OCI-LY1 (cell line): ENCODE data around the gene CSF1.

Experiments used
- H2AFZ ChIP-seq: fragments of 200-600 bp; sonication (generic), shearing (Covaris generic); 2 replicates; pipeline ENCODE4 v1.6.0; 2014; ENCODE audit warnings: antibody characterized with exemption, mild to moderate bottlenecking, low read length
- H3F3A ChIP-seq: fragments of 200-600 bp; sonication (generic), shearing (Covaris generic); 2 replicates; pipeline ENCODE4 v1.6.0; 2014; ENCODE audit warnings: mild to moderate bottlenecking, antibody characterized with exemption, low read length, moderate library complexity; ENCODE audit not compliant: insufficient read depth
- H3K27ac ChIP-seq: fragments of 200-600 bp; sonication (generic); 2 replicates; pipeline ENCODE4 v1.5.1; 2014; ENCODE audit warnings: low read length, mixed run types, mild to moderate bottlenecking, low read depth; ENCODE audit not compliant: poor library complexity, severe bottlenecking
- H3K27me3 ChIP-seq: fragments of 200-600 bp; sonication (generic); 2 replicates; pipeline ENCODE4 v1.6.0; 2014; ENCODE audit warnings: antibody characterized with exemption, mild to moderate bottlenecking, low read length, moderate library complexity; ENCODE audit not compliant: insufficient read depth
- H3K36me3 ChIP-seq: fragments of 200-600 bp; sonication (generic); 2 replicates; pipeline ENCODE4 v1.6.1; 2014; ENCODE audit warnings: mild to moderate bottlenecking, antibody characterized with exemption, low read length, moderate library complexity, mixed read lengths; ENCODE audit not compliant: insufficient read depth
- H3K4me1 ChIP-seq: fragments of 200-600 bp; sonication (generic); 2 replicates; pipeline ENCODE4 v1.5.1; 2014; ENCODE audit warnings: mild to moderate bottlenecking, low read length, moderate library complexity; ENCODE audit not compliant: insufficient read depth, severe bottlenecking
- H3K4me2 ChIP-seq: fragments of 200-600 bp; sonication (generic), shearing (Covaris generic); 2 replicates; pipeline ENCODE4 v1.6.1; 2014; ENCODE audit warnings: low read length
- H3K4me3 ChIP-seq: fragments of 200-600 bp; sonication (generic); 2 replicates; pipeline ENCODE4 v1.5.1; 2014; ENCODE audit warnings: low read length, low read depth, mild to moderate bottlenecking, mixed read lengths; ENCODE audit not compliant: poor library complexity, severe bottlenecking
- H3K79me2 ChIP-seq: fragments of 200-600 bp; shearing (Covaris generic); 2 replicates; pipeline ENCODE4 v1.6.1; 2016; ENCODE audit warnings: mixed run types, low read length, mixed read lengths; ENCODE audit not compliant: insufficient read depth
- H3K9ac ChIP-seq: fragments of 200-600 bp; sonication (generic), shearing (Covaris generic); 2 replicates; pipeline ENCODE4 v1.6.1; 2014; ENCODE audit warnings: mild to moderate bottlenecking, low read length, mixed read lengths
- H3K9me2 ChIP-seq: fragments of 200-600 bp; sonication (generic), shearing (Covaris generic); 2 replicates; pipeline ENCODE4 v1.6.1; 2014; ENCODE audit warnings: low read depth, mild to moderate bottlenecking, low read length, mixed read lengths
- H3K9me3 ChIP-seq: fragments of 200-600 bp; shearing (Covaris generic); 2 replicates; pipeline ENCODE4 v1.6.1; 2014; ENCODE audit warnings: low read length, mixed read lengths
- H4K20me1 ChIP-seq: fragments of 200-600 bp; sonication (generic), shearing (Covaris generic); 2 replicates; pipeline ENCODE4 v1.6.0; 2016; ENCODE audit warnings: mild to moderate bottlenecking, low read length; ENCODE audit not compliant: insufficient read depth
- CTCF ChIP-seq: fragments of 200-600 bp; sonication (generic), shearing (Covaris generic); IDR thresholded peaks from 2 replicates; pipeline ENCODE4 v1.5.1; 2017; ENCODE audit warnings: mild to moderate bottlenecking, antibody characterized with exemption, low read length, moderate library complexity, mixed read lengths
- EZH2 ChIP-seq: fragments of 200-600 bp; sonication (generic), shearing (Covaris generic); IDR thresholded peaks from 2 replicates; pipeline ENCODE4 v1.8.0; 2017; ENCODE audit warnings: borderline replicate concordance, mixed run types, mild to moderate bottlenecking, antibody characterized with exemption, low read length, moderate library complexity, mixed read lengths

Gene CSF1

GRCh38 chr1:109976762-109977161, 66.1 kb downstream of the CSF1 start:
- H3F3A ChIP-seq, result no peaks in the 10 kb centered on the region
- TF ChIP-seq CTCF (no peak), EZH2 (no peak)
- no peaks in the 10 kb centered on the region for H3K9me2 ChIP-seq
- H4K20me1 ChIP-seq, result no peaks in the 10 kb centered on the region
- no peak overlapping the region for H3K27ac ChIP-seq
- H3K36me3 ChIP-seq, result no peaks in the 10 kb centered on the region
- H3K27me3 ChIP-seq, result peaks cover 9% of the 10 kb centered on the region; the same call in 1 of the 2 replicates
- no peak overlapping the region for H3K4me3 ChIP-seq
- no peak overlapping the region for H2AFZ ChIP-seq
- no peaks in the 10 kb centered on the region for H3K9me3 ChIP-seq
- no peak overlapping the region for H3K4me2 ChIP-seq
- H3K79me2 ChIP-seq, result no peaks in the 10 kb centered on the region
- no peaks in the 10 kb centered on the region for H3K4me1 ChIP-seq
- no peak overlapping the region for H3K9ac ChIP-seq

- H4K20me1 ChIP-seq, result no peaks in the 10 kb centered on the region
- peaks cover 9% of the 10 kb centered on the region; the same call in 1 of the 2 replicates for H3K27me3 ChIP-seq
- H3K4me1 ChIP-seq, result no peaks in the 10 kb centered on the region
- no peak for TF ChIP-seq CTCF
- no peak for TF ChIP-seq EZH2
- no peaks in the 10 kb centered on the region for H3F3A ChIP-seq
- no peak overlapping the region for H3K4me3 ChIP-seq
- H3K9ac ChIP-seq, result no peak overlapping the region
- no peak overlapping the region for H2AFZ ChIP-seq
- no peaks in the 10 kb centered on the region for H3K9me3 ChIP-seq
- H3K36me3 ChIP-seq, result no peaks in the 10 kb centered on the region
- no peak overlapping the region for H3K4me2 ChIP-seq
- H3K9me2 ChIP-seq, result no peaks in the 10 kb centered on the region
- no peaks in the 10 kb centered on the region for H3K79me2 ChIP-seq
- no peak overlapping the region for H3K27ac ChIP-seq
Measured at GRCh38 chr1:109977225-109977624, 66.6 kb downstream of the CSF1 start.

GRCh38 chr1:109977657-109978378, 67.2 kb downstream of the CSF1 start:
- Histone ChIP-seq H3F3A (no peaks in the 10 kb centered on the region), H3K9me2 (no peaks in the 10 kb centered on the region), H2AFZ (no peak overlapping the region), H3K27me3 (peaks cover 9% of the 10 kb centered on the region; the same call in 1 of the 2 replicates), H3K9ac (no peak overlapping the region), H4K20me1 (no peaks in the 10 kb centered on the region), H3K9me3 (no peaks in the 10 kb centered on the region), H3K4me1 (no peaks in the 10 kb centered on the region), H3K27ac (no peak overlapping the region), H3K79me2 (no peaks in the 10 kb centered on the region), H3K4me2 (no peak overlapping the region), H3K36me3 (no peaks in the 10 kb centered on the region), H3K4me3 (no peak overlapping the region)
- no peak for TF ChIP-seq EZH2
- TF ChIP-seq CTCF, result no peak
